ENCODE results near the gene MAML3. TPM values are rescaled to one million over a fixed set of nuclear protein-coding genes. Genes with fewer than 3 reads are reported as not detected.
"Not testable (repeated sequence)": the region's sequence is repeated elsewhere in the genome, so short reads cannot be mapped to it uniquely, and the experiment has no call there.

Gene MAML3
- total RNA-seq, 1 experiment from 2014 or later, result 0.89 TPM

DNA sequence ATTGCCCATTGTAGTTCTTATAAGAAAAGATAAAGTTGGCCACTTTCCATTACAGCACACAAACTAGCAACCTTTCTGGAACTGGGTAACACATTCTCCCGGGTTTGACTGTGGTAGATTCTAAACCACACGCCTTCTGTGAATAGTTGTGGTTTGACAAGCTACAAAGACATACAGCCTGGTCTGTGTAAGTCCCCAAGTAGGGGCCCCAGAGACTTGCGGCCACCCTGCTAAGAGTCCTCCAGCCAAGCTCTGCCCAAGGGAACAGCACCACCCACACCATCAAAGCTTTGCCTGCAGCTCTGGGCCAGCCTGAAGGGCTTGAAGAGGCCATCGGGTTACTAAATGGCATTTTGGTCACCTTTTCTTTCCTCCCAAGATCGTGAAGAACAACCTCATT, 203.4 kb downstream of the MAML3 start:
- ChIA-PET POLR2A (no interaction called here), CTCF (interaction anchor here (1.6 kb wide), 1 partner anchor 101 kb away, joined by 4 read pairs; no protein-coding TSS in a partner anchor)
- H3K9me3 Mint-ChIP-seq (ENCODE audit: unreplicated experiment), result no peaks in the 10 kb centered on the region
- no peaks in the 10 kb centered on the region for H3K36me3 Mint-ChIP-seq (ENCODE audit: insufficient read depth, unreplicated experiment)
- intact Hi-C loops (cut with micrococcal nuclease), result no loop called here
- TF ChIP-seq, protein P1, sequence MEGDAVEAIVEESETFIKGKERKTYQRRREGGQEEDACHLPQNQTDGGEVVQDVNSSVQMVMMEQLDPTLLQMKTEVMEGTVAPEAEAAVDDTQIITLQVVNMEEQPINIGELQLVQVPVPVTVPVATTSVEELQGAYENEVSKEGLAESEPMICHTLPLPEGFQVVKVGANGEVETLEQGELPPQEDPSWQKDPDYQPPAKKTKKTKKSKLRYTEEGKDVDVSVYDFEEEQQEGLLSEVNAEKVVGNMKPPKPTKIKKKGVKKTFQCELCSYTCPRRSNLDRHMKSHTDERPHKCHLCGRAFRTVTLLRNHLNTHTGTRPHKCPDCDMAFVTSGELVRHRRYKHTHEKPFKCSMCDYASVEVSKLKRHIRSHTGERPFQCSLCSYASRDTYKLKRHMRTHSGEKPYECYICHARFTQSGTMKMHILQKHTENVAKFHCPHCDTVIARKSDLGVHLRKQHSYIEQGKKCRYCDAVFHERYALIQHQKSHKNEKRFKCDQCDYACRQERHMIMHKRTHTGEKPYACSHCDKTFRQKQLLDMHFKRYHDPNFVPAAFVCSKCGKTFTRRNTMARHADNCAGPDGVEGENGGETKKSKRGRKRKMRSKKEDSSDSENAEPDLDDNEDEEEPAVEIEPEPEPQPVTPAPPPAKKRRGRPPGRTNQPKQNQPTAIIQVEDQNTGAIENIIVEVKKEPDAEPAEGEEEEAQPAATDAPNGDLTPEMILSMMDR (IDR thresholded peaks at IDR 0.05; ENCODE audit: unreplicated experiment), result no peak
- no peaks in the 10 kb centered on the region for H3K27me3 Mint-ChIP-seq (ENCODE audit: insufficient read depth, unreplicated experiment)
- H3K4me1 Mint-ChIP-seq (ENCODE audit: insufficient read depth, unreplicated experiment), result peaks cover 14% of the 10 kb centered on the region
- H3K4me3 Mint-ChIP-seq (ENCODE audit: unreplicated experiment), result no peak overlapping the region
- no peak for DNase-seq (ENCODE audit: unreplicated experiment)
- BruUV-seq (replicated peaks), result no TSS peak
- no peak overlapping the region for H3K27ac Mint-ChIP-seq (ENCODE audit: low read depth, unreplicated experiment)

GRCh38 chr4:139944916-139945315, 209.1 kb downstream of the MAML3 start:
- BruUV-seq (replicated peaks); DNase-seq (ENCODE audit: unreplicated experiment); H3K27me3 Mint-ChIP-seq (ENCODE audit: insufficient read depth, unreplicated experiment); H3K9me3 Mint-ChIP-seq (ENCODE audit: unreplicated experiment); H3K4me1 Mint-ChIP-seq (ENCODE audit: insufficient read depth, unreplicated experiment); H3K27ac Mint-ChIP-seq (ENCODE audit: low read depth, unreplicated experiment); H3K4me3 Mint-ChIP-seq (ENCODE audit: unreplicated experiment); H3K36me3 Mint-ChIP-seq (ENCODE audit: insufficient read depth, unreplicated experiment); intact Hi-C loops (cut with micrococcal nuclease); CTCF ChIA-PET: not testable (repeated sequence)
- POLR2A ChIA-PET, result interaction anchor here (0.6 to 2.1 kb wide), 3 partner anchors 17 to 26 kb away, joined by 3 to 7 read pairs (median 3); no protein-coding TSS in a partner anchor

DNA sequence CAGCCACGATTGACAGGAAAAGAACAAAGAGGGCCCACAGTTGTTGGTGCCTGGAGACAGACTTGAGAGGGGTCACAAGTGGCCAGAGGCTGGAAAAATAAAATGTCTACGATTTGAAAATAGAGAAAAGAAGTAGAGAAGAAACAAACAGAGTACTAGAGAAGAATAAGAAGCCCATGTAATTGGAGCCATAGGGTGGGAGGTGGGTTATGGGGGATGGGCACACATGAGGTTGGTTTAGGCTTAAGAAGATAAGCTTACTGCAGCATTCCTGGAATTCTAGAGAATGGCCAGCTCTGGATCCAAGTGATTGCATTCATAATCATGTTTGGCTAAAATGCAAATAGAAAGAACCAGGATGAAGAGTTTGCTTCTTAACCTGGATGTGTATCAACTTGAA, 210.7 kb downstream of the MAML3 start:
- intact Hi-C loops (cut with micrococcal nuclease), result no loop called here
- no peaks in the 10 kb centered on the region for H3K9me3 Mint-ChIP-seq (ENCODE audit: unreplicated experiment)
- H3K36me3 Mint-ChIP-seq (ENCODE audit: insufficient read depth, unreplicated experiment), result no peaks in the 10 kb centered on the region
- BruUV-seq (replicated peaks), result no TSS peak
- H3K4me3 Mint-ChIP-seq (ENCODE audit: unreplicated experiment), result no peak overlapping the region
- CTCF ChIA-PET, result no interaction called here
- H3K4me1 Mint-ChIP-seq (ENCODE audit: insufficient read depth, unreplicated experiment), result peaks cover 7% of the 10 kb centered on the region
- no peak for DNase-seq (ENCODE audit: unreplicated experiment)
- no peaks in the 10 kb centered on the region for H3K27me3 Mint-ChIP-seq (ENCODE audit: insufficient read depth, unreplicated experiment)
- no peak overlapping the region for H3K27ac Mint-ChIP-seq (ENCODE audit: low read depth, unreplicated experiment)
- TF ChIP-seq, protein P1 (IDR thresholded peaks at IDR 0.05; ENCODE audit: unreplicated experiment), result no peak
- POLR2A ChIA-PET, result no interaction called here

GRCh38 chr4:139942241-139942640, 211.7 kb downstream of the MAML3 start:
- DNase-seq (ENCODE audit: unreplicated experiment), result no peak
- Mint-ChIP-seq H3K9me3 (ENCODE audit: unreplicated experiment) (no peaks in the 10 kb centered on the region), H3K4me3 (ENCODE audit: unreplicated experiment) (no peak overlapping the region), H3K4me1 (ENCODE audit: insufficient read depth, unreplicated experiment) (peaks cover 7% of the 10 kb centered on the region), H3K27ac (ENCODE audit: low read depth, unreplicated experiment) (no peak overlapping the region), H3K27me3 (ENCODE audit: insufficient read depth, unreplicated experiment) (no peaks in the 10 kb centered on the region), H3K36me3 (ENCODE audit: insufficient read depth, unreplicated experiment) (no peaks in the 10 kb centered on the region)
- ChIA-PET POLR2A (no interaction called here), CTCF (no interaction called here)
- BruUV-seq (replicated peaks), result no TSS peak
- TF ChIP-seq, protein P1 (IDR thresholded peaks at IDR 0.05; ENCODE audit: unreplicated experiment), result no peak
- intact Hi-C loops (cut with micrococcal nuclease), result no loop called here

GRCh38 chr4:139940600-139940999, 213.4 kb downstream of the MAML3 start:
- Mint-ChIP-seq H3K27me3 (ENCODE audit: insufficient read depth, unreplicated experiment) (no peaks in the 10 kb centered on the region), H3K36me3 (ENCODE audit: insufficient read depth, unreplicated experiment) (no peaks in the 10 kb centered on the region), H3K27ac (ENCODE audit: low read depth, unreplicated experiment) (no peak overlapping the region), H3K4me1 (ENCODE audit: insufficient read depth, unreplicated experiment) (no peaks in the 10 kb centered on the region), H3K4me3 (ENCODE audit: unreplicated experiment) (no peak overlapping the region), H3K9me3 (ENCODE audit: unreplicated experiment) (no peaks in the 10 kb centered on the region)
- no TSS peak for BruUV-seq (replicated peaks)
- intact Hi-C loops (cut with micrococcal nuclease), result no loop called here
- TF ChIP-seq, protein P1 (IDR thresholded peaks at IDR 0.05; ENCODE audit: unreplicated experiment), result no peak
- DNase-seq (ENCODE audit: unreplicated experiment), result no peak
- POLR2A ChIA-PET, result interaction anchor here (0.6 kb wide), 1 partner anchor 172 kb away, joined by 3 read pairs; no protein-coding TSS in a partner anchor
- CTCF ChIA-PET, result interaction anchor here (1.1 kb wide), 1 partner anchor 13 kb away, joined by 3 read pairs; no protein-coding TSS in a partner anchor
